SKM-1 (cell line): ENCODE data around the gene DUSP15.

Experiments used
- DNase-seq: peaks from one replicate; lab custom pipeline; 2025; ENCODE audit not compliant: unreplicated experiment; lab: John Stamatoyannopoulos, UW

The DUSP15 gene

GRCh38 chr20:31860390-31861134 lies 9.8 kb downstream of the DUSP15 start:
- no peak for DNase-seq

GRCh38 chr20:31859998-31860380 lies 10.3 kb downstream of the DUSP15 start:
- DNase-seq = no peak

DNA sequence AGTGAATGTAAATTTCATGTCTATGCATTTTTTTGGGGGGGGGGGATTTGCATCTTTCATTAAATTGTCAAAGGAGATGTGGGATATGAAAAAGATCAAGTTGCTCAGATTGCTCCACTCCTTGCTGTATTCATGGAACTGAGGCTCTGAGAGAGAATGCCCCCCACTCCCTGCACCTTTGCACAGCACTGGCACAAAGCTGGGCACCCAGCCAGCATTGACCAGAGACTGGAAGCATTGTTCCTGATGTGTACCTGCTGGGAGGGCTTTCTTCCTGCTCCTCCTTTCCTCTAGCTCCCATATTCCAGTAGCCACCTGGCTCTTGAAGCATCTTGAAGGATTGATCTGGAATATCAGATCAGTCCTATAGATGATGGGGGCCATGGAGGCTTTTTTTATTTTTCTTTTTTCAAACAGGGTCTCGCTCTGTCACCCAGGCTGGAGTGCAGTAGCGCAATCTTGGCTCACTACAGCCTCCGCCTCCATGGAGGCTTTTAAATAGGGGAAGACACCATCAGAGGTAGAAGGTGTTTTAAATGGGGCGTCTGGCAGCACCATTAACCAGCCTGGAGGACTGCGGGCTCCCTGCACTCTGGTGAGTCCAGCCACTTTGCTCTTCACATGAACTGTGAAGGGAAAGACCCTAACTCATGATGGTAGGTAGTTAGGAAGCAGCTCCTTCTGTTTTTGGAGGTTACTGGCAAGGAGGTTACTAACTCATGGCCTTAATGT lies 10.9 kb downstream of the DUSP15 start:
- DNase-seq = no peak

GRCh38 chr20:31858760-31859083 lies 11.6 kb downstream of the DUSP15 start:
- no peak for DNase-seq

GRCh38 chr20:31857861-31858759 lies 12.2 kb downstream of the DUSP15 start:
- DNase-seq = no peak

- no peak for DNase-seq
Measured at GRCh38 chr20:31856516-31856915, 13.8 kb downstream of the DUSP15 start.

DNA sequence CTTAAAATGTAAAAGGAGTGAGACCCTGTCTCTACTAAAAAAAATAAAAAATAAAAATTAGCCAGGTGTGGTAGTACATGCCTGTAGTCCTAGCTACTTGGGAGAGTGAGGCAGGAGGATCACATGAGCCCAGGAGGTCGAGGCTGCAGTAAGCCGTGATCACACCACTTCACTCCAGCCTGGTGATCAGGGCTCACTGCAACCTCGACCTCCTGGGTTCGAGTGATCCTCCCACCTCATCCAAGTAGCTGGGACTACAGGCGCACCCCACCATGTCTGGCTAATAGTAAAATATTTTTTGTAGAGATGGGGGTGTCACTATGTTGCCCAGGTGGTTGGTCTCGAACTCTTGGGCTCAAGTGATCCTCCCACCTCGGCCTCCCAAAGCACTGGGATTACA lies 16.8 kb downstream of the DUSP15 start:
- no peak for DNase-seq

DNA sequence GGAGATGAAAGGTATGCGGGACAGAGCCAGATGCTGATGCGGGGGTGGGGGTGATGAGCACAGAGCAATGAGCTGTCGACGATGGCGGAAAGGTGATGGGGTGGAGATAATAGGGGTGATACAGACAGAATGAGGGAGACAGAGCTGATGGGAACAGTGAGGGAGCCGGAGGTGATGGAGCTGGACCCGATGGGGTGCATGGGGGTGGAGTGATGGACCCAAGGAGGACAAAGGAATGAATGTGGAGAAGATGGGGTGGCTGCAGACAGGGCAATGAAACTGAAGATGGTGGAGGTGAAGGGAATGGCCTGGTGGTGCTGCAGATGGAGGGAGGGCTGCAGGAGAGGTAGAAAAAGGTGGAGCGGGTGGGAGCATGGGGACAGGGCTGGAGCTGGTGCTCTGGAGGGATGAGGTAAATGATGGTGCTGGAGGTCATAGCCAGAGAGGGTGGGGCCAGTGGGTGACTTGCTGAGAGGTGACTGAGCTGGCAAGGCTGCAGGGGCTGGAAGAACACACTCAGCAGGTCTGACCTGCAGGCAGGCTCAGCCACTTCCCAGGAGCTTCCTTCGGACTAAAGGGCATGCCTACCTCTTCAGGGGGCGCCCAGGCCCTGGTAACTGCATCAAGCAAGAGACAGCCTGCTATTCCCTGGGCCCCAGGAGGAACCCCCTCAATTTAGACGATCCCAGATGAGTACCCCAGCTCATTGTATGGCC lies 18.9 kb downstream of the DUSP15 start:
- no peak for DNase-seq

GRCh38 chr20:31849306-31849930 lies 20.9 kb downstream of the DUSP15 start:
- DNase-seq = no peak

DNA sequence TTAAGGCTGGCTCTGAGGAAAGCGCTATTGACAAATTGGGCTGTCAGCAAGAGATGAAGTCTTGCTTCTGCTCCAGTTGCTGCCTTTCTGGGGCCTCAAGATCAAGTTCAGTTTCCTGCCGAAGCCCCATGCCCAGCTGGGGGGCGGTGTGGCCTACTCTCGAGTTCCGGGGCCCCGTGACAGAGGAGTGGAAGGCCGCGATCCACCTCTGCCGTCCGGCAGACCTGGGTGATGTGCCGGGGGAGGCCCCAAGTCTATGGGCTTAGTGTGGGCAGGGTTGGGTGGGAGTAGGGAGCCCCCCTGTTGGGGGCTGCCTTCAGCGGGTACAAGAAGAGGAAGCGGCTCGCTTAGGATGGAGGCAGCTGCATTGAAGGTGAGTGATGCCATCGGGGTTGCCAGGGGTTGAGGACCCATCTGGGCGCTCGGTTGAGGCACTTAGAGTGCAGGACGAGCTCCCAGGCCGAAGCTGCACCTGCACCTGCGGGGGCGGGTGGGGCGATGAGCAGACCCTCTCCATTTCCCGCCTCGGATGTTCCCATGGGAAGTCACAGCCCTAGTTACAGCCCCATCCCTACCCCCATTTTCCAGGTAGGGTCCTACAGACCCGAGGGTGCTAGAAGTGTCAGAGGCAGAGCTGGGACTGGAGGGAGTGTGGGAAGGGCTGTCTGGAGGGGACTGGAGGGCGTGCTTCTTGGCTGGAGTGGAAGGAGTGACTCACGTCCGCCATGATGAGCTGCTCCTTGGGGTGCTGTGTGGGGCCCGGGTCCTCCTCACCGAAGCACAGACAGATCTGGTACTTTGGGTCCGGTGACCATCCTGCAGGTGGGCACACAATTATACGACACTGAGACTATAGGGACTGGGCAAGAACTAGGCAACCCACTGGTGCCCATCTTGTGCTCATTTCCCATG lies 22.0 kb downstream of the DUSP15 start:
- DNase-seq = no peak

GRCh38 chr20:31846793-31847138 lies 23.6 kb downstream of the DUSP15 start:
- DNase-seq = no peak

DNA sequence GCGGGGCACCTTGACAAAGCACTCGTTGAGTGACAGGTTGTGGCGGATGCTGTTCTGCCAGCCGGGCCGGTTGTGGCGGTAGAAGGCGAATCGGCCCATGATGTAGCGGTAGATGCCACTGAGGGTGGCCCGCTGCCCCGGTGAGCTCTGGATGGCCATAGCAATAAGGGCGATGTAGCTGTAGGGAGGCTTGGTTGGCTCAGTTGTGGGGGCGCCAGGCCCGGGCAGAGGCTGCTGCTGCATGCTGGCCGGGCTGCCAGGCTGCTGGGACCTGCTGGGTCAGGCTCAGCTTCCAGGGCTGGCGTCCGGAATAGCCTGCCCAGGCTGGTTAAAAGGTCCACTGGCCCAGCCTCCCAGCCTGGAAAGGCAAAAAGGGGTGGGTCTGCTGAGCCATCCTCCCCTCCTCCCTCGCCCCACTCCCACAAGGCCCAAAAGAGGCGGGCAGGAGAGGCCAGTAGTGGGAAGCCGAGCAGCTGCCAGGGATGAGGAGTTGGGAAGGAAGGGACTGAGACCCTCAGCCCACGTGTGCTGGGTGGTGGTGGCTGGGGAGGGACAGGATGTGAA lies 24.9 kb downstream of the DUSP15 start, which contains the start of gene FOXS1:
TSS of gene FOXS1 (minus strand) at position 305 of the 564 bp plus-strand sequence. CDS start at position 243, 62 bp downstream.
- DNase-seq = no peak

- no peak for DNase-seq
Measured at GRCh38 chr20:31844737-31845299, 25.5 kb downstream of the DUSP15 start.

GRCh38 chr20:31843881-31844280 lies 26.4 kb downstream of the DUSP15 start:
- DNase-seq = no peak

GRCh38 chr20:31843288-31843687 lies 27.0 kb downstream of the DUSP15 start:
- no peak for DNase-seq

DNA sequence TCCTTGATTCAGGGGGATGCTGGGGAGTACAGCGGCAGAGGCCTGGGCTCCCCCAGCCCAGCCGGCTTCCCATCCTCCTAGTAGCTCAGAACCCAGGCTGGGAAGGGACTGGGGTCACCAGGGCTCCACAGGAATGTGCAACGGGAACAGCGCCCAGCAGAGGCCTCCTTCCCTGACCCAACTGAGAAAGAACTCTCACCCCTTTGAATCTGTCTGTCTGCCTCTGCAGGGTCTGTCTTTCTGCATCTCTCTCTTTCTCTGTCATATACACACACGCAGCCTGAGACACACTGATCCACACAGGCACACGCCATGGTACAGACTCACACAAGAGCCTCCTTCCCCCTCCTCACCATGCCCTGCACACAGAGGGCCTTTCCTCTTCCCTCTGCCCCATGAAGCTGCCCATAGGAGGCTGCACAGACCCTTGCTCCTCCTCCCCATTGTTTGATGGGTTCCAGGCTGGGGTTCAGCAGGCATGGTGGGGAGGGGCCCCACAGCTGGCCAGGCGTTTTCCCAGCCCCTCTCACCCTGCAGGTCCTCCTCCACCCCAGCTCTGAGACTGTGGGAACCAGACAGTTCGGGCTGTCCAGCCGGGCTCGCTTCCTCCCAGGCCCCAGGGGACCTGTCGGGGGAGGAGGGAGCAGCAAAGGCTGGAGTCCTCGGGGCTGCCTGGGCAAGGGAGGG lies 27.7 kb downstream of the DUSP15 start:
- DNase-seq = no peak

- DNase-seq = no peak
Measured at GRCh38 chr20:31841928-31842327, 28.4 kb downstream of the DUSP15 start.
